HepG2 (cell line): ENCODE measurements around the gene DLX4. TPM values are rescaled to one million over a fixed set of nuclear protein-coding genes. Genes with fewer than 3 reads are reported as not detected.
A peak's percentile ranks its signal among the peaks of the same experiment; 100 is the strongest.

Source experiments
- ASH2L ChIP-seq: fragments of 300-600, 200-600 bp; sonication (generic); IDR thresholded peaks from 2 replicates; pipeline ENCODE4 v1.7.0; 2017; ENCODE audit warnings: low read depth, mild to moderate bottlenecking, moderate library complexity, mixed read lengths, low read length; ENCODE audit not compliant: insufficient read length
- ETV6 ChIP-seq: sonication (generic); formaldehyde crosslinking; conservative IDR thresholded peaks from 2 replicates; pipeline ENCODE4 v1.4.0; 2020; ENCODE audit warnings: missing genetic modification reagents
- HMGXB3 ChIP-seq: sonication (generic); formaldehyde crosslinking; IDR thresholded peaks from 2 replicates; pipeline ENCODE4 v1.4.0; 2020; ENCODE audit warnings: missing genetic modification reagents, borderline replicate concordance
- HNRNPL ChIP-seq: fragments of 200-400 bp; formaldehyde crosslinking; IDR thresholded peaks from 2 replicates; pipeline ENCODE4 v1.6.1; 2017; ENCODE audit warnings: mild to moderate bottlenecking, low read depth, low read length
- KDM6A ChIP-seq: IDR thresholded peaks from 2 replicates; pipeline ENCODE4 v1.6.1; 2016; ENCODE audit warnings: low read depth
- MIXL1 ChIP-seq: IDR thresholded peaks from 2 replicates; pipeline ENCODE4 v1.6.1; 2016
- MTA1 ChIP-seq: sonication (generic); formaldehyde crosslinking; IDR thresholded peaks from 2 replicates; pipeline ENCODE4 v1.4.0; 2020; ENCODE audit warnings: missing genetic modification reagents, mild to moderate bottlenecking, borderline replicate concordance
- RERE ChIP-seq: IDR thresholded peaks from 2 replicates; pipeline ENCODE4 v1.6.1; 2016; ENCODE audit warnings: low read depth, missing genetic modification reagents, missing compliant biosample characterization
- SNAI1 ChIP-seq: sonication (generic); formaldehyde crosslinking; IDR thresholded peaks from 2 replicates; pipeline ENCODE4 v1.5.0; 2020; ENCODE audit warnings: mild to moderate bottlenecking, missing genetic modification reagents, borderline replicate concordance
- SRSF9 ChIP-seq: fragments of 200-400 bp; formaldehyde crosslinking; IDR thresholded peaks from 2 replicates; pipeline ENCODE4 v1.6.1; 2018; ENCODE audit warnings: borderline replicate concordance, mild to moderate bottlenecking, low read depth, low read length; ENCODE audit not compliant: insufficient read depth, poor library complexity, severe bottlenecking
- THAP11 ChIP-seq: IDR thresholded peaks from 2 replicates; pipeline ENCODE4 v1.6.1; 2016; ENCODE audit warnings: missing biosample characterization, missing genetic modification reagents
- ZBTB1 ChIP-seq: sonication (generic); formaldehyde crosslinking; IDR thresholded peaks from 2 replicates; pipeline ENCODE4 v1.4.0; 2020; ENCODE audit warnings: missing genetic modification reagents, borderline replicate concordance
- ZNF207 ChIP-seq: fragments of 450-650 bp; IDR thresholded peaks from 2 replicates; pipeline ENCODE4 v1.6.1; 2016; ENCODE audit warnings: antibody characterized with exemption, borderline replicate concordance
- ZNF331 ChIP-seq: sonication (generic); formaldehyde crosslinking; IDR thresholded peaks from 2 replicates; pipeline ENCODE4 v1.4.0; 2020; ENCODE audit warnings: missing genetic modification reagents
- ZNF570 ChIP-seq: sonication (generic); formaldehyde crosslinking; IDR thresholded peaks from 2 replicates; pipeline ENCODE4 v1.4.0; 2020; ENCODE audit warnings: mild to moderate bottlenecking, missing genetic modification reagents, borderline replicate concordance
- ZNF773 ChIP-seq: sonication (generic); formaldehyde crosslinking; IDR thresholded peaks from 2 replicates; pipeline ENCODE4 v1.4.0; 2020; ENCODE audit warnings: missing genetic modification reagents, borderline replicate concordance
- ZNF777 ChIP-seq: sonication (generic); formaldehyde crosslinking; IDR thresholded peaks from 2 replicates; pipeline ENCODE4 v1.4.0; 2020; ENCODE audit warnings: missing genetic modification reagents
- polyA plus RNA-seq, 8 experiments: library from polyadenylated mRNA; depleted of rRNA in 3 of 8; stranded (reverse) in 7 of 8; unstranded in 1 of 8; fragments of >200 nt; fragmentation: Illumina TruSeq in 4 of 8; extraction: Trizol in 4 of 8; gene quantifications; 2 replicates each; pipeline versions ENCODE4 v1.2.1 to v1.2.3, GENCODE V29; 2011 to 2016; ENCODE audit warnings: low read depth in 4 of 8, missing spikeins in 1 of 8, mixed read lengths in 1 of 8; ENCODE audit not compliant: insufficient read depth in 1 of 8
- total RNA-seq, 5 experiments: library from RNA; depleted of rRNA; stranded (reverse); fragments of >200 nt; fragmentation: Illumina TruSeq; extraction: Trizol; gene quantifications; 2 replicates each; pipeline ENCODE4 v1.2.3, GENCODE V29; 2016; ENCODE audit warnings: low read depth in 1 of 5
- TF ChIP-seq, protein P1 (sequence below): sonication (generic); formaldehyde crosslinking; IDR thresholded peaks from 2 replicates; pipeline ENCODE4 v1.4.0; 2020; ENCODE audit warnings: mild to moderate bottlenecking, low read depth, missing genetic modification reagents

DLX4 gene
- total and polyA plus RNA-seq, 2 of the 13 experiments (the other 11 are each of a cell fraction or from before 2014, with no cell fraction given): 0.55 to 2.3 TPM

DNA sequence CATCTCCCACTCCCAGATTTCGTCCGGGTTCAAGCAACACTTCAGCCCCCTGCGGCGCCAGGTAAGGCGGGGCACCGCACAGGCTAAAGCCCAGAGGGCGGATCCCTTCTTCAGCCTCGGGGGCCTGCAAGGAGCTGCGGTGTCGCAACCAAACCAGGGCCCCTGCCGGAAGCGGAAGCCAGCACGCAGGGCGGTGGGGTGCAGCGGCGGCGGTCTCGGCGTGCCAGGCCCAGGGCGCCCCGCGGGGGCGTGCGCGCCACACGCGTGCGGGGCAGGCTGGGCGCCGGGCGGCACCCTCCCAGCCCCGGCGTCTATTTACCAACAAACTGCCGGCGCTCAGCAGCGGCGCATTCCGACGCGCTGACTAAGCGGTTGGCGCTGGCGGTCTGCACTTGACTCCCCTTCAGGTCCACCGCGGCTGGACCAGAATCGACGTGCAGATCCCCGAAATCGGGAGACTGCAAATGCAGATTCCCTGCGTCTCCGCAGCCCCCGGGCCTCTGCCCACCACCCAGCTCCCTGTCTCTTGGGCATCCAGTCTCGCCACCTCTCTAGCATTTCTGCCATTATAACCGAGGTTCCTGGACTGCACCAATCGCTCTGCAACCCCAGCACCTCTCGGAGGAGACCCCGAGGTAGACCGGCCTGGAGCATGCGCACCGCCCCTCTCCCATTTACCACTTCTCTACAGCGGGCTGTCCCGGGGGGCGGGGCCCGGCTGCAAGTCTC is 421 bp upstream of the DLX4 start (continued):
- TF ChIP-seq RERE (CRISPR knock-in tag) (0 out of 2 replicates have a peak, but pooled peaks have one; percentile 15), ZNF331 (CRISPR knock-in tag) (peak; percentile 70; the same call in 1 of the 2 replicates), ZBTB1 (CRISPR knock-in tag) (no peak), ASH2L (peak; percentile 30), ETV6 (CRISPR knock-in tag) (peak; percentile 72; the same call in 1 of the 2 replicates), HMGXB3 (no peak), ZNF570 (CRISPR knock-in tag) (0 out of 2 replicates have a peak, but pooled peaks have one; percentile 77), MTA1 (CRISPR knock-in tag) (peak; percentile 13; the same call in 1 of the 2 replicates), HNRNPL (0 out of 2 replicates have a peak, but pooled peaks have one; percentile 66), SRSF9 (no peak), ZNF773 (CRISPR knock-in tag) (0 out of 2 replicates have a peak, but pooled peaks have one; percentile 39), KDM6A (CRISPR knock-in tag) (no peak), SNAI1 (CRISPR knock-in tag) (no peak), MIXL1 (CRISPR knock-in tag) (no peak), ZNF777 (CRISPR knock-in tag) (peak; percentile 96), THAP11 (CRISPR knock-in tag) (peak; percentile 67; the same call in 1 of the 2 replicates), ZNF207 (no peak)
- TF ChIP-seq, protein P1, sequence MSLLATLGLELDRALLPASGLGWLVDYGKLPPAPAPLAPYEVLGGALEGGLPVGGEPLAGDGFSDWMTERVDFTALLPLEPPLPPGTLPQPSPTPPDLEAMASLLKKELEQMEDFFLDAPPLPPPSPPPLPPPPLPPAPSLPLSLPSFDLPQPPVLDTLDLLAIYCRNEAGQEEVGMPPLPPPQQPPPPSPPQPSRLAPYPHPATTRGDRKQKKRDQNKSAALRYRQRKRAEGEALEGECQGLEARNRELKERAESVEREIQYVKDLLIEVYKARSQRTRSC (CRISPR knock-in tag): 0 out of 2 replicates have a peak, but pooled peaks have one; percentile 45
